Astrocyte (in vitro differentiated cells and primary cell): ENCODE data around the gene FGFR3.

Experiments used
- CTCF ChIP-seq: IDR thresholded peaks from 2 replicates; pipeline ENCODE4 v1.5.1; 2011; ENCODE audit warnings: low read depth, mild to moderate bottlenecking, inconsistent platforms, low read length, moderate library complexity; ENCODE audit not compliant: insufficient read depth
- EZH2 ChIP-seq: IDR thresholded peaks from 2 replicates; pipeline ENCODE4 v1.6.1; 2012; ENCODE audit warnings: mild to moderate bottlenecking, low read length, inconsistent platforms; ENCODE audit not compliant: insufficient read depth

GRCh38 chr4:1746919-1747602 lies 46.0 kb upstream of the FGFR3 start:
- TF ChIP-seq EZH2 (no peak), CTCF (no peak)
